ENCODE measurements around the gene LGR6. TPM values are rescaled to one million over a fixed set of nuclear protein-coding genes. Genes with fewer than 3 reads are reported as not detected.

Gene LGR6
- total RNA-seq, 1 experiment from 2014 or later = 0.26 TPM

DNA sequence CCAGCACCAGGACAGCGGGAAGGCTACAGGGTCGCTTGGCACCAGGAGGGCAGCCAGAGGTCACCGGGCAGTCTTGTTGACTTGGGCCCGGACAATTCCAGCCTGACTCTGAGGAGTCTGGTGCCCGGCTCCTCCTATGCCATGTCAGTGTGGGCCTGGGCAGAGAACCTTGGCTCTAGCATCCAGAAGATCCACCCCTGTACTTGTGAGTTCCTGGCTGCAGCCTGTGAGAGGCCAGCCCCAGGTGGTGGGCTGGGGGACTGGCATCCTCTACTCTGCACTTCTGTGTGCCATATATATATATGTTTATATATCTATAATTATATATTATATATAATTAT, 21.6 kb upstream of the LGR6 start:
- no peak overlapping the region for H3K9ac ChIP-seq (ENCODE audit: low read length)
- no peaks in the 10 kb centered on the region for H3F3A ChIP-seq (ENCODE audit: low read length, unreplicated experiment)
- H3K27ac ChIP-seq (ENCODE audit: low read length) = no peak overlapping the region
- H3K79me2 ChIP-seq (ENCODE audit: low read length) = no peaks in the 10 kb centered on the region
- TF ChIP-seq EZH2 (IDR thresholded peaks at IDR 0.05; ENCODE audit: low read length, unreplicated experiment) (no peak), EZH2phosphoT487 (IDR thresholded peaks at IDR 0.05; ENCODE audit: borderline replicate concordance, low read length) (no peak)
- TF ChIP-seq, protein P1, sequence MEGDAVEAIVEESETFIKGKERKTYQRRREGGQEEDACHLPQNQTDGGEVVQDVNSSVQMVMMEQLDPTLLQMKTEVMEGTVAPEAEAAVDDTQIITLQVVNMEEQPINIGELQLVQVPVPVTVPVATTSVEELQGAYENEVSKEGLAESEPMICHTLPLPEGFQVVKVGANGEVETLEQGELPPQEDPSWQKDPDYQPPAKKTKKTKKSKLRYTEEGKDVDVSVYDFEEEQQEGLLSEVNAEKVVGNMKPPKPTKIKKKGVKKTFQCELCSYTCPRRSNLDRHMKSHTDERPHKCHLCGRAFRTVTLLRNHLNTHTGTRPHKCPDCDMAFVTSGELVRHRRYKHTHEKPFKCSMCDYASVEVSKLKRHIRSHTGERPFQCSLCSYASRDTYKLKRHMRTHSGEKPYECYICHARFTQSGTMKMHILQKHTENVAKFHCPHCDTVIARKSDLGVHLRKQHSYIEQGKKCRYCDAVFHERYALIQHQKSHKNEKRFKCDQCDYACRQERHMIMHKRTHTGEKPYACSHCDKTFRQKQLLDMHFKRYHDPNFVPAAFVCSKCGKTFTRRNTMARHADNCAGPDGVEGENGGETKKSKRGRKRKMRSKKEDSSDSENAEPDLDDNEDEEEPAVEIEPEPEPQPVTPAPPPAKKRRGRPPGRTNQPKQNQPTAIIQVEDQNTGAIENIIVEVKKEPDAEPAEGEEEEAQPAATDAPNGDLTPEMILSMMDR (conservative IDR thresholded peaks at IDR 0.05; ENCODE audit: low read depth, low read length) = no peak
- H3K4me1 ChIP-seq (ENCODE audit: insufficient read depth, low read length) = no peaks in the 10 kb centered on the region
- H3K9me3 ChIP-seq (ENCODE audit: low read length) = no peaks in the 10 kb centered on the region
- no TSS peak for BruUV-seq (replicated peaks)
- H2AFZ ChIP-seq (ENCODE audit: low read length) = no peak overlapping the region
- no peak overlapping the region for H3K4me2 ChIP-seq (ENCODE audit: low read length)
- ChIA-PET CTCF (no interaction called here), POLR2A (ENCODE audit: unreplicated experiment) (no interaction called here)
- H3K36me3 ChIP-seq (ENCODE audit: low read depth, low read length) = no peaks in the 10 kb centered on the region
- no peak overlapping the region for H3K4me3 ChIP-seq (ENCODE audit: low read length)
- no peaks in the 10 kb centered on the region for H3K9me2 ChIP-seq (replicated peaks; ENCODE audit: low read length)
- ATAC-seq = no peak
- H4K20me1 ChIP-seq (ENCODE audit: low read length) = no peaks in the 10 kb centered on the region
- DNase-seq = no peak
- no peaks in the 10 kb centered on the region for H3K27me3 ChIP-seq (ENCODE audit: low read length)
- intact Hi-C loops (cut with micrococcal nuclease) = no loop called here

DNA sequence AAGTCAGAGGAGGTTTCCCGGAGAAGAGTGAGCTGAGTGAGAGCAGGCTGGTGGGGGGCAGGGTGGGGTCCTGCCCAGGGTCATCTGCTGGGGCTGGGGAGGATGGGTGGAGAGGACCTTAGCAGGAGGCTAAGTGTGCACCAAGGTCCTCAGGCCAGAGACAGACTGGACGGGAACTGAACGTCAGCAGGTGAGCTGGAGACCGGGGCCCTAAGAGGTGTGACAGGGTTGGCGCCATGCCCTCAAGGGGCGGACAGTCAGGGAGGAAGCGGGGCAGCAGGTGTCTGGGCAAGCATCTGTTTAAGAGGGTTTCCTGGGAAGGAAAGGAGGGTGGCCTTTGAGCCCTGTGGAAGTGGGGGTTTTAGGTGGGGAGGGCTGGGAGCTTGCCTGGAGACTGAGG, 19.6 kb upstream of the LGR6 start:
- Histone ChIP-seq H3F3A (ENCODE audit: low read length, unreplicated experiment) (no peaks in the 10 kb centered on the region), H3K9ac (ENCODE audit: low read length) (no peak overlapping the region), H3K4me1 (ENCODE audit: insufficient read depth, low read length) (no peaks in the 10 kb centered on the region), H3K27me3 (ENCODE audit: low read length) (no peaks in the 10 kb centered on the region), H3K9me3 (ENCODE audit: low read length) (no peaks in the 10 kb centered on the region), H3K4me3 (ENCODE audit: low read length) (no peak overlapping the region), H3K79me2 (ENCODE audit: low read length) (no peaks in the 10 kb centered on the region), H3K27ac (ENCODE audit: low read length) (no peak overlapping the region), H2AFZ (ENCODE audit: low read length) (no peak overlapping the region), H4K20me1 (ENCODE audit: low read length) (no peaks in the 10 kb centered on the region), H3K4me2 (ENCODE audit: low read length) (no peak overlapping the region), H3K9me2 (replicated peaks; ENCODE audit: low read length) (no peaks in the 10 kb centered on the region), H3K36me3 (ENCODE audit: low read depth, low read length) (no peaks in the 10 kb centered on the region)
- BruUV-seq (replicated peaks) = no TSS peak
- ChIA-PET CTCF (no interaction called here), POLR2A (ENCODE audit: unreplicated experiment) (no interaction called here)
- TF ChIP-seq EZH2 (IDR thresholded peaks at IDR 0.05; ENCODE audit: low read length, unreplicated experiment) (no peak), EZH2phosphoT487 (IDR thresholded peaks at IDR 0.05; ENCODE audit: borderline replicate concordance, low read length) (no peak)
- TF ChIP-seq, protein P1 (conservative IDR thresholded peaks at IDR 0.05; ENCODE audit: low read depth, low read length) = no peak
- DNase-seq (no peak), ATAC-seq (no peak)
- intact Hi-C loops (cut with micrococcal nuclease) = no loop called here

DNA sequence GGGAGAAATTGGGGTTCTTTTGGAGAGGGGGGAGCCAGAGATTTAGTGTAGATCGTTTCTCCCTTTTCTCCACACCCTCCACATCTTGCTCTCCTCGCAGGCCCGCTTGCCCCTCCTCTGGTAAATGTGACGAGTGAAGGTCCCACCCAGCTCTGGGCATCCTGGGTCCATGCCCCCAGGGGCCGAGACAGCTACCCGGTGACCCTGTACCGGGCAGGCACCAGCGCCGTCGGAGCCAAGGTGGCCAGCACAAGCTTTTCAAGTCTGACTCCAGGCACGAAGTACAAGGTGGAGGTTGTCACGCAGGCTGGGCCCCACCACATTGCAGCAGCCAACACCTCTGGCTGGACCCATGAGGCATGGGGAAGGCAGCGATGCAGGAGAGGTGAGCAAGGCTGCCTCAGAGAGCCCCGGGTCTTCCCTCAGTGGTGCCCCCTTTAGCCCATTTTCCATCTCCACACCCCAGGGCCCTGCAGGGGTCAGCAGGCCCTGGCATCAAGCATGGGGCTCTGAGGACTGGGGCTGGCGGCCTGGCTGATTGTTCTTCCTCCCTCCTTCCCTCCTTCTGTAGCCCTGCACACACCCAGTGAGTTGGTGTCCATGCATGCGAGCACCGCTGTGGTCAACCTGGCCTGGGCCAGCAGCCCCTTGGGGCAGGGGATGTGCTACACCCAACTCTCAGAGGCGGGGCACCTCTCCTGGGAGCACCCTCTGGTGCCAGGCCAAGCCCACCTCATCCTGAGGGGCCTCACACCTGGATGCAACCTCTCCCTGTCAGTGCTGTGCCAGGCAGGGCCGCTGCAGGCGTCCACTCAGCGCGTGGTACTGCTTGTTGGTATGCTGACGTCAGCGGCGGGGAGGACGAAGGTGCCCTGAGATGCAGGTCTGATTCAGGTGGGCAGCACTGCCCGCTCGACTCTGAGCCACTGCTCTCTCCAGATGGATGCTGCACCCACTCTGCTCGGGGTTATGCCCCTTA, 16.4 kb upstream of the LGR6 start:
- TF ChIP-seq EZH2phosphoT487 (IDR thresholded peaks at IDR 0.05; ENCODE audit: borderline replicate concordance, low read length) = no peak
- TF ChIP-seq, protein P1 (conservative IDR thresholded peaks at IDR 0.05; ENCODE audit: low read depth, low read length) = no peak
- TF ChIP-seq EZH2 (IDR thresholded peaks at IDR 0.05; ENCODE audit: low read length, unreplicated experiment) = no peak
- CTCF ChIA-PET = no interaction called here
- Histone ChIP-seq H3K36me3 (ENCODE audit: low read depth, low read length) (no peaks in the 10 kb centered on the region), H2AFZ (ENCODE audit: low read length) (no peak overlapping the region), H4K20me1 (ENCODE audit: low read length) (no peaks in the 10 kb centered on the region), H3K27ac (ENCODE audit: low read length) (no peak overlapping the region), H3K4me2 (ENCODE audit: low read length) (no peak overlapping the region), H3K4me3 (ENCODE audit: low read length) (no peak overlapping the region), H3K27me3 (ENCODE audit: low read length) (no peaks in the 10 kb centered on the region), H3K9me3 (ENCODE audit: low read length) (no peaks in the 10 kb centered on the region), H3K9me2 (replicated peaks; ENCODE audit: low read length) (no peaks in the 10 kb centered on the region), H3K79me2 (ENCODE audit: low read length) (no peaks in the 10 kb centered on the region), H3K4me1 (ENCODE audit: insufficient read depth, low read length) (no peaks in the 10 kb centered on the region), H3K9ac (ENCODE audit: low read length) (no peak overlapping the region), H3F3A (ENCODE audit: low read length, unreplicated experiment) (no peaks in the 10 kb centered on the region)
- POLR2A ChIA-PET (ENCODE audit: unreplicated experiment) = no interaction called here
- DNase-seq = no peak
- BruUV-seq (replicated peaks) = no TSS peak
- intact Hi-C loops (cut with micrococcal nuclease) = no loop called here
- no peak for ATAC-seq

Measured in PC-3 (cell line).